Breast epithelium (tissue), 4 donors: ENCODE results near the gene ARID4B. TPM values are rescaled to one million over a fixed set of nuclear protein-coding genes. Genes with fewer than 3 reads are reported as not detected.
A peak's percentile ranks its signal among the peaks of the same experiment; 100 is the strongest.

Source experiments
- DNase-seq, 2 donors: peaks; one replicate each; pipeline ENCODE4 v3.0.0-alpha.2; 2019; ENCODE audit warnings: low spot score in 2 of 2
- H3K27ac ChIP-seq, 2 donors: fragments of 200-600 bp; sonication (generic) in 1 of 2; one replicate each; pipeline ENCODE4 v1.5.1; 2016 to 2019; ENCODE audit warnings: mild to moderate bottlenecking in 1 of 2
- H3K27me3 ChIP-seq, 2 donors: fragments of 200-600 bp; sonication (generic) in 1 of 2; one replicate each; pipeline versions ENCODE4 v1.5.1 to v1.6.0; 2017 to 2019; ENCODE audit warnings: control low read depth in 1 of 2, mild to moderate bottlenecking in 1 of 2
- H3K36me3 ChIP-seq: fragments of 200-600 bp; one replicate; pipeline ENCODE4 v1.5.1; 2019
- H3K4me1 ChIP-seq, 2 donors: fragments of 200-600 bp; sonication (generic); one replicate each; pipeline ENCODE4 v1.5.1; 2016 to 2019; ENCODE audit warnings: control low read depth in 1 of 2
- H3K4me3 ChIP-seq, 3 donors: fragments of 200-600 bp; sonication (generic); 1 replicate in 2 of 3; 2 replicates in 1 of 3; pipeline ENCODE4 v1.5.1; 2016 to 2019; ENCODE audit warnings: mild to moderate bottlenecking in 3 of 3, moderate library complexity in 2 of 3
- H3K9me3 ChIP-seq, 2 donors: fragments of 200-600 bp; sonication (generic) in 1 of 2; one replicate each; pipeline ENCODE4 v1.5.1; 2016 to 2019; ENCODE audit warnings: control low read depth in 1 of 2
- CTCF ChIP-seq, 3 donors: fragments of 450-650 bp; IDR thresholded peaks; one replicate each; pipeline ENCODE4 v1.5.1; 2016 to 2017; ENCODE audit warnings: antibody characterized with exemption in 3 of 3, mild to moderate bottlenecking in 3 of 3, moderate library complexity in 3 of 3
- POLR2A ChIP-seq: fragments of 450-650 bp; IDR thresholded peaks from one replicate; pipeline ENCODE4 v1.6.1; 2016; ENCODE audit warnings: antibody characterized with exemption, mild to moderate bottlenecking, moderate library complexity
- POLR2AphosphoS5 ChIP-seq, 3 donors: sonication (generic); formaldehyde crosslinking; IDR thresholded peaks; one replicate each; pipeline ENCODE4 v1.6.1; 2017; ENCODE audit warnings: antibody characterized with exemption in 3 of 3
- intact Hi-C: fragments of 100-400 bp; cut with DNase I; formaldehyde crosslinking; loops from one replicate; pipeline ENCODE4 v1.15.1; 2023; ENCODE audit warnings: low total_unique reads
- total RNA-seq, 3 donors: library from RNA; depleted of rRNA; stranded (reverse); fragments of >200 nt; gene quantifications; one replicate each; pipeline ENCODE4 v1.1.0, GENCODE V29; 2016

ARID4B gene
- total RNA-seq, 3 donors from 2014 or later = 34.4 to 91.6 (median 76.7) TPM

GRCh38 chr1:235253219-235253962 is 74.6 kb downstream of the ARID4B start:
- intact Hi-C loops = no loop called here
- Histone ChIP-seq H3K27ac (no peak overlapping the region), H3K27me3 (no peaks in the 10 kb centered on the region), H3K4me3 (no peak overlapping the region), H3K36me3 (no peaks in the 10 kb centered on the region), H3K4me1 (no peaks in the 10 kb centered on the region), H3K9me3 (no peaks in the 10 kb centered on the region)
- no peak for DNase-seq
- no peak for TF ChIP-seq POLR2AphosphoS5 (IDR thresholded peaks at IDR 0.05)
- no peak for TF ChIP-seq POLR2A
- peak; percentile 39 to 80 (median 67) for TF ChIP-seq CTCF (IDR thresholded peaks at IDR 0.05)

- Histone ChIP-seq H3K27me3 (no peaks in the 10 kb centered on the region), H3K4me3 (no peak overlapping the region), H3K4me1 (peaks cover 0 to 6% of the 10 kb centered on the region in 2 donors), H3K36me3 (no peaks in the 10 kb centered on the region), H3K9me3 (no peaks in the 10 kb centered on the region), H3K27ac (no peak overlapping the region)
- no peak for TF ChIP-seq POLR2AphosphoS5 (IDR thresholded peaks at IDR 0.05)
- no peak for TF ChIP-seq POLR2A
- no peak for TF ChIP-seq CTCF (IDR thresholded peaks at IDR 0.05)
- no peak for DNase-seq
- intact Hi-C loops = no loop called here
Measured at GRCh38 chr1:235250430-235250829, 77.5 kb downstream of the ARID4B start.

GRCh38 chr1:235246022-235246948 is 81.7 kb downstream of the ARID4B start:
- TF ChIP-seq CTCF (IDR thresholded peaks at IDR 0.05) (no peak), POLR2AphosphoS5 (IDR thresholded peaks at IDR 0.05) (no peak), POLR2A (no peak)
- no peak for DNase-seq
- intact Hi-C loops = no loop called here
- Histone ChIP-seq H3K9me3 (no peaks in the 10 kb centered on the region), H3K4me1 (peaks cover 0 to 6% of the 10 kb centered on the region in 2 donors), H3K36me3 (no peaks in the 10 kb centered on the region), H3K27ac (no peak overlapping the region), H3K27me3 (no peaks in the 10 kb centered on the region), H3K4me3 (no peak overlapping the region)

GRCh38 chr1:235244974-235245592 is 82.9 kb downstream of the ARID4B start:
- no peak overlapping the region for H3K4me3 ChIP-seq
- intact Hi-C loops = no loop called here
- no peaks in the 10 kb centered on the region for H3K36me3 ChIP-seq
- H3K9me3 ChIP-seq = no peaks in the 10 kb centered on the region
- TF ChIP-seq POLR2AphosphoS5 (IDR thresholded peaks at IDR 0.05) = no peak
- TF ChIP-seq POLR2A = no peak
- TF ChIP-seq CTCF (IDR thresholded peaks at IDR 0.05) = no peak
- no peak overlapping the region for H3K27ac ChIP-seq
- peaks cover 0 to 6% of the 10 kb centered on the region in 2 donors for H3K4me1 ChIP-seq
- DNase-seq = no peak
- H3K27me3 ChIP-seq = no peaks in the 10 kb centered on the region
